ENCODE measurements around the gene RAB10.
"Not testable (repeated sequence)": the region's sequence is repeated elsewhere in the genome, so short reads cannot be mapped to it uniquely, and the experiment has no call there.

RAB10 gene

DNA sequence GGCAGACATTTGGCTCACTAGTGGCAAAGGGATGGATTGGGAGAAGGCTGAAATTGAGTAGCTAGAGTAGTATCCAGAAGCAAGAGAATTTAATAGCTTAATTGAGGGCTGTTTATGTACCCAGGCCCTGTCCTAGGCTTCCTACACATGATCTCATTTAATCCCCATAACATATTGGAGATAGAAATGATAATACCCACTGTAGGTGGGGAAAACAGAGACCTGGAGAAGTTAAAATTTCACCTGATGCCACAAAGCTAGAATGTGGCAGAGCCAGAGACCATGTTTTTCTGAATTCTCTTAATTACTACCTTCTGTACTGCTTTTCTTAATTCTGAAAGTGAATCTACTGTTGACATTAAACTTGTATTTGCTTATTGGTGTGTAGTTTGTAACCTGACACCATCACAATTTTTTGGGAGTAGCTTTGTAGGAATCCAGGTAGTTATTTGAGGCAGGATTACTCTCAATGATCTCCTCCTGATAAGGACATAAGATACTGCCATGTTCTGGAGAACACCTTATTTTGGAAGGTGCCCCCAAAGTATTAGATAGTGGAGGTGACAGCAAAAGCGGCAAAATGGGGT is 42.2 kb downstream of the RAB10 start:
- H3K27ac ChIP-seq (ENCODE audit: low read length) = no peak overlapping the region
- no peak overlapping the region for H3K4me3 ChIP-seq (ENCODE audit: low read length in 2 of 2)
- H3K9me3 ChIP-seq (ENCODE audit: control insufficient read depth in 2 of 2, low read length in 2 of 2) = no peaks in the 10 kb centered on the region
- no peaks in the 10 kb centered on the region for H3K27me3 ChIP-seq (ENCODE audit: control insufficient read depth in 1 of 2, insufficient read depth in 2 of 2, low read length in 2 of 2)
- H3K36me3 ChIP-seq (ENCODE audit: control insufficient read depth in 2 of 2, insufficient read depth in 2 of 2, low read length in 2 of 2) = no peaks in the 10 kb centered on the region
- H3K4me1 ChIP-seq (ENCODE audit: control insufficient read depth, insufficient read depth, low read length) = no peaks in the 10 kb centered on the region
- no peak overlapping the region for H3K9ac ChIP-seq (ENCODE audit: low read length in 2 of 2)

DNA sequence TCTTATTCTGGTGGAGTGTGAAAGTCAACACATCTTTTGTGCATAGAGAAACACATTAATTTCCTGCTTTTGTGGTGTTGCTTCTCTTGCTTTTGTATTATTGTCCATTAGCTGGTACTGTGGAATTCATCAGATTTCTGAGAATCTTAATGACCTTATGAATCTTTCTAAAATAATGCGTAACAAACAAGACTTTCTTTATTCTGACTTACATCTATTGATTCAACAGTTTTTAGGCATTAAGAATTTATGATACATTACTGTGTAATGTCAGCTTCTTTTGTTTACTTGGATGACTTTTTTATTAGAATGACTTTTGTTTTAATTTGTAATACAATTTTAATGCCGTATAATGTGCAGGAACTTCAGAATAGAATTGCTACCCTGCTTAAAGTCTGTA is 43.4 kb downstream of the RAB10 start:
- H3K36me3 ChIP-seq (ENCODE audit: control insufficient read depth in 2 of 2, insufficient read depth in 2 of 2, low read length in 2 of 2) = no peaks in the 10 kb centered on the region
- no peak overlapping the region for H3K27ac ChIP-seq (ENCODE audit: low read length)
- no peaks in the 10 kb centered on the region for H3K9me3 ChIP-seq (ENCODE audit: control insufficient read depth in 2 of 2, low read length in 2 of 2)
- no peak overlapping the region for H3K9ac ChIP-seq (ENCODE audit: low read length in 2 of 2)
- no peaks in the 10 kb centered on the region for H3K4me1 ChIP-seq (ENCODE audit: control insufficient read depth, insufficient read depth, low read length)
- H3K4me3 ChIP-seq (ENCODE audit: low read length in 2 of 2) = no peak overlapping the region
- H3K27me3 ChIP-seq (ENCODE audit: control insufficient read depth in 1 of 2, insufficient read depth in 2 of 2, low read length in 2 of 2) = no peaks in the 10 kb centered on the region

DNA sequence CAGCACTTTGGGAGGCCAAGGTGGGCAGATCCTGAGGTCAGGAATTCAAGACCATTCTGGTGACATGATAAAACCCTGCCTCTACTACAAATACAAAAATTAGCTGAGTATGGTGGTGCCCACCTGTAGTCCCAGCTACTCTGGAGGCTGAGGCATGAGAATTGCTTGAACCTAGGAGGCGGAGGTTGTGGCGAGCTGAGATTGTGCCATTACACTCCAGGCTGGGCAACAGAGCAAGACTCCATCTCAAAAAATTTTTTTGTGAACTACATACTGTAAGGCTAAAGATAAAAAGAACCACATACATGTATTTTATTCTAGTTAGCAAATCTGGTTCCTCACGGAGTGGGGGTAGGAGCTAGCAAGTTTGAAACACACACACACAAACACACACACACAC is 45.1 kb downstream of the RAB10 start:
- no peaks in the 10 kb centered on the region for H3K9me3 ChIP-seq (ENCODE audit: control insufficient read depth in 2 of 2, low read length in 2 of 2)
- H3K27ac ChIP-seq (ENCODE audit: low read length) = no peak overlapping the region
- no peaks in the 10 kb centered on the region for H3K27me3 ChIP-seq (ENCODE audit: control insufficient read depth in 1 of 2, insufficient read depth in 2 of 2, low read length in 2 of 2)
- H3K4me3 ChIP-seq (ENCODE audit: low read length in 2 of 2) = no peak overlapping the region
- H3K4me1 ChIP-seq (ENCODE audit: control insufficient read depth, insufficient read depth, low read length) = no peaks in the 10 kb centered on the region
- no peak overlapping the region for H3K9ac ChIP-seq (ENCODE audit: low read length in 2 of 2)
- H3K36me3 ChIP-seq (ENCODE audit: control insufficient read depth in 2 of 2, insufficient read depth in 2 of 2, low read length in 2 of 2) = no peaks in the 10 kb centered on the region

DNA sequence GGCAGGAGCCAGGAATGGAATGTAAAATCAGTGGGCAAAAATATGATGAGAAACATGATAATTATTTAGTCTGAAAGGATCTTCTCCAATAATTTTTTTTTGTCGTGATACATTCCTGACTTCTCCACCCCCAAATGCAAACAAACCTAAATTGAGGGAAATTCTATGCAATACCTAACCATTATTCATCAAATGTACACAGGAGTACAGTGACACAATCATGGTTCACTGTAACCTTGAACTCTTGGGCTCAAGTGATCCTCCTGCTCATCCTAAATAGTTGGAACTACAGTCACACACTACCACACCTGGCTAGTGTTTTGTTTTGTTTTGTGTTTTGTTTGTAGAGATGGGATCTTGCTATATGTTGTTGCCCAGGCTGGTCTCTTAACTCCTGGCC is 46.5 kb downstream of the RAB10 start:
- no peaks in the 10 kb centered on the region for H3K27me3 ChIP-seq (ENCODE audit: control insufficient read depth in 1 of 2, insufficient read depth in 2 of 2, low read length in 2 of 2)
- no peak overlapping the region for H3K27ac ChIP-seq (ENCODE audit: low read length)

DNA sequence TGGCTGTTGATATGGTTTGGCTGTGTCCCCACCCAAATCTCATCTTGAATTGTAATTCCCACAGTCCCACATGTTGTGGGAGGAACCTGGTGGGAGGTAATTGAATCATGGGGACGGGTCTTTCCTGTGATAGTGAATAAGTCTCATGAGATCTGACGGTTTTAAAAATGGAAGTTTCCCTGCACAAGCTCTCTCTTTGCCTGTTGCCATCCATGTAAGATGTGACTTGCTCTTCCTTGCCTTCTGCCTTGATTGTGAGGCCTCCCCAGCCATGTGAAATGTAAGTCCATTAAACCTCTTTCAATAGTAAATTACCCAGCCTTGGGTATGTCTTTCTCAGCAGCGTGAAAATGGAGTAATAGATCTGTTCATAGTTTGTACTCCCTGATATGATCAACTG is 47.0 kb downstream of the RAB10 start:
- not testable (repeated sequence) for H3K9me3 ChIP-seq (ENCODE audit: control insufficient read depth in 2 of 2, low read length in 2 of 2); H3K4me1 ChIP-seq (ENCODE audit: control insufficient read depth, insufficient read depth, low read length); H3K36me3 ChIP-seq (ENCODE audit: control insufficient read depth in 2 of 2, insufficient read depth in 2 of 2, low read length in 2 of 2); H3K27ac ChIP-seq (ENCODE audit: low read length); H3K9ac ChIP-seq (ENCODE audit: low read length in 2 of 2); H3K27me3 ChIP-seq (ENCODE audit: control insufficient read depth in 1 of 2, insufficient read depth in 2 of 2, low read length in 2 of 2); H3K4me3 ChIP-seq (ENCODE audit: low read length in 2 of 2)

More for the DNA sequence above, 46.5 kb downstream of the RAB10 start:
- Histone ChIP-seq H3K36me3 (ENCODE audit: control insufficient read depth in 2 of 2, insufficient read depth in 2 of 2, low read length in 2 of 2) (no peaks in the 10 kb centered on the region), H3K4me1 (ENCODE audit: control insufficient read depth, insufficient read depth, low read length) (no peaks in the 10 kb centered on the region), H3K9ac (ENCODE audit: low read length in 2 of 2) (no peak overlapping the region), H3K9me3 (ENCODE audit: control insufficient read depth in 2 of 2, low read length in 2 of 2) (no peaks in the 10 kb centered on the region), H3K4me3 (ENCODE audit: low read length in 2 of 2) (no peak overlapping the region)

DNA sequence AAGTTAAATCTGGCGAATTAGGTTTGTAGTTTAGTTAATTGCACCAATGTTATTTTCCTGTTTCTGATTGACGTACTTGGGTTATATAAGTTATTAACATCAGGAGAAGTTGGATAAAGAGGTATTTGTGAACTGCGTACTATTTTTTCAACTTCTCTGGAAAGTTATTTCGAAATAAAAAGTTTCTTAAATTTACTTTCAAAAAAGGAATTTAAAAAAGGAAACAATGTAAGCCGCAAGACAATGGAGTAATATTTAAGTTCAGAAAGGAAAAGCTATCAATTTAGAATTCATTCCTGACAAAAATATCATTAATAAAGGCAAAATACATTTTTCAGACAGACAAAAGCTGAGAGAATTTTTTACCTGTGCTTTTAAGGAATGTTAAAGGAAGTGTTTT is 47.7 kb downstream of the RAB10 start:
- H3K9me3 ChIP-seq (ENCODE audit: control insufficient read depth in 2 of 2, low read length in 2 of 2) = no peaks in the 10 kb centered on the region
- no peaks in the 10 kb centered on the region for H3K27me3 ChIP-seq (ENCODE audit: control insufficient read depth in 1 of 2, insufficient read depth in 2 of 2, low read length in 2 of 2)
- no peak overlapping the region for H3K9ac ChIP-seq (ENCODE audit: low read length in 2 of 2)
- no peaks in the 10 kb centered on the region for H3K36me3 ChIP-seq (ENCODE audit: control insufficient read depth in 2 of 2, insufficient read depth in 2 of 2, low read length in 2 of 2)
- no peak overlapping the region for H3K4me3 ChIP-seq (ENCODE audit: low read length in 2 of 2)
- H3K27ac ChIP-seq (ENCODE audit: low read length) = no peak overlapping the region
- no peaks in the 10 kb centered on the region for H3K4me1 ChIP-seq (ENCODE audit: control insufficient read depth, insufficient read depth, low read length)

DNA sequence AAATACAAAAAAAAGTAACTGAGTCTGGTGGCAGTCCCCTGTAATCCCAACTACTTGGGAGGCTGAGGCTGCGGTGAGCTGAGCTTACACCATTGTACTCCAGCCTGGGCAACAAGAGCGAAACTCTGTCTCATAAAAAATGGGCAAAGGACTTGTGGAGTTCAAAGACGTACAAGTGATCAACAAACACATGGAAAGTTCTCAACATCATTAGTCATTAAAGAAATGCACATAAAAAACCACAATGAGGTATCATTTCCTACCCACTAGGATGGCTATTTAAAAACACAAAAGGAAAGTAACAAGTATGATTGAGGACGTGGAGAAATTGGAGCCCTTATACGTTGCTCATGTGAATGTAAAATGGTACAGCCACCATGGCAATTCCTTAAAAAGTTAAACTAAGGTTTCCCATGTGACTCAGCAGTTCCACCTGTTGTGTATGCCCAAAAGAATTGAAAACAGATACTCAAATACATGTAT is 52.3 kb downstream of the RAB10 start:
- no peaks in the 10 kb centered on the region for H3K36me3 ChIP-seq (ENCODE audit: control insufficient read depth in 2 of 2, insufficient read depth in 2 of 2, low read length in 2 of 2)
- no peak overlapping the region for H3K4me3 ChIP-seq (ENCODE audit: low read length in 2 of 2)
- H3K27me3 ChIP-seq (ENCODE audit: control insufficient read depth in 1 of 2, insufficient read depth in 2 of 2, low read length in 2 of 2) = no peaks in the 10 kb centered on the region
- no peaks in the 10 kb centered on the region for H3K9me3 ChIP-seq (ENCODE audit: control insufficient read depth in 2 of 2, low read length in 2 of 2)
- H3K9ac ChIP-seq (ENCODE audit: low read length in 2 of 2) = no peak overlapping the region
- no peaks in the 10 kb centered on the region for H3K4me1 ChIP-seq (ENCODE audit: control insufficient read depth, insufficient read depth, low read length)
- no peak overlapping the region for H3K27ac ChIP-seq (ENCODE audit: low read length)

DNA sequence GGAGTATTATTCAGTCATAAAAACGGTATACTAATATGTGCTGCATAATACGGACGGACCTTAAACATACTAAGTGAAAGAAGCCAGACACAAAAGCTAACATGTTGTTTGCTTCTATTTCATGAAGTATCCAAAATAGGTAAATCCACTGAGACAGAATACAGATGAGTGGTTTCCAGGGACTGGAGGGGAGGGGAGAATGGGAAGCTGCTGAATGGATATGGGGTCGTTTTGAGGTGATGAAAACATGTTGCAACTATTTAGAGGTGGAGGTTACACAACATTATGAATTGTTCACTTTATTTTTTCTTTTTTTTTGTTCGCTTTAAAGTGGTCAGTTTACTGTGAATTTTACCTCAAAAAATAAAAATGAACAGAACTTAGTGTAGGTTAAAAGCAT is 52.9 kb downstream of the RAB10 start:
- no peak overlapping the region for H3K9ac ChIP-seq (ENCODE audit: low read length in 2 of 2)

DNA sequence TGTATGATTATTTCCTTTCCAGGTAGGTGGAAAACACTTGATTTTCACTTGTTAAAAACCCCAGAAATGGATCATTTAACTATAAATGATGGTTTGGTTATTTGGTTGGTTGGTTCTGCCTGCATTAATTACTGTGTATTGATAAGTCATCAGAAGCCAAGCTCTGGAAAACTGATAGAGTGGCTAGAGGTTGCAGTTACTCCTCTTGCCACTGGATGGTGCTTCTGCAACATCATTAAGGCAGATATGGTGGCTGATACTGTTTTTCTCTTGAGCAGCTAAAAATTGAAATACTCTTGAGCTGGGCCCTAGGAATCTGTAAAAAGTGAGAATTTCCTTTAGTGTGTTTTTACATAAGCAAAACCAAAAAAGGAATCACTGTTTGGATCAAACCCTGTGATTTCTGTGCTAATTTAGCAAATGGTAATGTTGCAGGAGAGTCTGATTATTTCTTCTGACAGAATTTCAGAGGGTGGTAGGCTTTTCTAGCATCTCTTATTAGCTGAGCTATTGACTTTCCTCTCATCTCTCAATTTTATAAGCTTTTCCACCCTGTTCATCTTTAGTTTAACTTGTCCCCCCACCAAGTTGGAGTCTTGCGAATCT is 54.3 kb downstream of the RAB10 start:
- Histone ChIP-seq H3K36me3 (ENCODE audit: control insufficient read depth in 2 of 2, insufficient read depth in 2 of 2, low read length in 2 of 2) (no peaks in the 10 kb centered on the region), H3K4me1 (ENCODE audit: control insufficient read depth, insufficient read depth, low read length) (no peaks in the 10 kb centered on the region), H3K9ac (ENCODE audit: low read length in 2 of 2) (no peak overlapping the region), H3K27me3 (ENCODE audit: control insufficient read depth in 1 of 2, insufficient read depth in 2 of 2, low read length in 2 of 2) (no peaks in the 10 kb centered on the region), H3K27ac (ENCODE audit: low read length) (no peak overlapping the region), H3K9me3 (ENCODE audit: control insufficient read depth in 2 of 2, low read length in 2 of 2) (no peaks in the 10 kb centered on the region), H3K4me3 (ENCODE audit: low read length in 2 of 2) (no peak overlapping the region)

More for the DNA sequence above, 52.9 kb downstream of the RAB10 start:
- no peak overlapping the region for H3K4me3 ChIP-seq (ENCODE audit: low read length in 2 of 2)
- no peak overlapping the region for H3K27ac ChIP-seq (ENCODE audit: low read length)
- no peaks in the 10 kb centered on the region for H3K27me3 ChIP-seq (ENCODE audit: control insufficient read depth in 1 of 2, insufficient read depth in 2 of 2, low read length in 2 of 2)
- H3K9me3 ChIP-seq (ENCODE audit: control insufficient read depth in 2 of 2, low read length in 2 of 2) = no peaks in the 10 kb centered on the region
- no peaks in the 10 kb centered on the region for H3K36me3 ChIP-seq (ENCODE audit: control insufficient read depth in 2 of 2, insufficient read depth in 2 of 2, low read length in 2 of 2)
- no peaks in the 10 kb centered on the region for H3K4me1 ChIP-seq (ENCODE audit: control insufficient read depth, insufficient read depth, low read length)

DNA sequence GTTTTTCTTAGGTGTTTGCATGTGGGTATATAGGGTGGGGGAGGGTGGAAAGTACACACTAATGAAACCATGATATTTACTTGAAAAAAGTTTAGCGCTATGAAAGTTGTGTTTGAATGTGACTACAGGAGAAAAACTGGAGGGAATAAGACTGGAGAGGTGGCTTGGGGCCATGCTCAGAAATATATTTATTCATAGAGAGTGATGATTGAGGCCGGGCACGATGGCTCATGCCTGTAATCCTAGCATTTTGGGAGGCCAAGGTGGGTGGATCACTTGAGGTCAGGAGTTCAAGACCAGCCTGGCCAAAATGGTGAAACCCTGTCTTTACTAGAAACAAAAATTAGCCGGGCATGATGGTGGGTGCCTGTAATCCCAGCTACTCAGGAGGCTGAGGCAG is 55.0 kb downstream of the RAB10 start:
- H3K9ac ChIP-seq (ENCODE audit: low read length in 2 of 2); H3K4me1 ChIP-seq (ENCODE audit: control insufficient read depth, insufficient read depth, low read length); H3K4me3 ChIP-seq (ENCODE audit: low read length in 2 of 2); H3K36me3 ChIP-seq (ENCODE audit: control insufficient read depth in 2 of 2, insufficient read depth in 2 of 2, low read length in 2 of 2); H3K27ac ChIP-seq (ENCODE audit: low read length); H3K27me3 ChIP-seq (ENCODE audit: control insufficient read depth in 1 of 2, insufficient read depth in 2 of 2, low read length in 2 of 2); H3K9me3 ChIP-seq (ENCODE audit: control insufficient read depth in 2 of 2, low read length in 2 of 2): not testable (repeated sequence)

DNA sequence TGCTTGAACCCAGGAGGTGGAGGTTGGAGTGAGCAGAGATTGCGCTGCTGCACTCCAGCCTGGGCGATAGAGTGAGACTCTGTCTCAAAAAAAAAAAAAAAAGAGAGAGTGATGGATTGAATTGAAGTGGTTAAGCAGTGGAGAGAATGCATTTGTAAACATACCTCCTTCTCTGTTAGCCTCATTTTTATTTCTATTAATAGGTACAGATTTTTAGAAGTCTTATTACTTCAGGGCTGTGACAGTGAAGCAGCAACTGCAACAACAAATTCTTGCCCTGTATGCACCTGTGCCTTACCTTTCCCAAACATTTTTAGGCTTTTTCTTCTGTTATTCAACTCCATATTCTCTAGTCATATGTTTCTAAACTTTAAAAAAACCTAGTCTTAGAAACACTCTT is 55.5 kb downstream of the RAB10 start:
- Histone ChIP-seq H3K9me3 (ENCODE audit: control insufficient read depth in 2 of 2, low read length in 2 of 2) (no peaks in the 10 kb centered on the region), H3K4me3 (ENCODE audit: low read length in 2 of 2) (no peak overlapping the region), H3K36me3 (ENCODE audit: control insufficient read depth in 2 of 2, insufficient read depth in 2 of 2, low read length in 2 of 2) (peaks cover 0 to 4% of the 10 kb centered on the region in 2 donors), H3K27me3 (ENCODE audit: control insufficient read depth in 1 of 2, insufficient read depth in 2 of 2, low read length in 2 of 2) (no peaks in the 10 kb centered on the region), H3K27ac (ENCODE audit: low read length) (no peak overlapping the region), H3K4me1 (ENCODE audit: control insufficient read depth, insufficient read depth, low read length) (no peaks in the 10 kb centered on the region), H3K9ac (ENCODE audit: low read length in 2 of 2) (no peak overlapping the region)
